Psoas muscle (tissue), 8 donors: Measurements from ENCODE around the gene GGTLC2. TPM values are rescaled to one million over a fixed set of nuclear protein-coding genes. Genes with fewer than 3 reads are reported as not detected.

Experiments
- ATAC-seq, 4 donors: fragments of 200-7000 bp; cut with Tn5 transposase; one replicate each; pipeline ENCODE4 v1.9.1; 2020; ENCODE audit warnings: moderate library complexity in 3 of 4, mild to moderate bottlenecking in 2 of 4
- DNase-seq, 2 donors: peaks; one replicate each; pipeline ENCODE4 v3.0.0-alpha.2; 2020
- H3K27ac ChIP-seq: fragments of 200-600 bp; one replicate; pipeline ENCODE4 v1.8.0; 2022
- H3K27me3 ChIP-seq, 3 donors: fragments of 200-600 bp in 1 of 3; one replicate each; pipeline versions ENCODE4 v1.6.1 to v1.8.0; 2013 to 2022; ENCODE audit warnings: low read length in 2 of 3, mild to moderate bottlenecking in 2 of 3, moderate library complexity in 1 of 3; ENCODE audit not compliant: insufficient read depth in 3 of 3
- H3K36me3 ChIP-seq, 2 donors: fragments of 200-600 bp in 1 of 2; one replicate each; pipeline versions ENCODE4 v1.6.1 to v1.8.0; 2013 to 2022; ENCODE audit warnings: low read depth in 1 of 2, mild to moderate bottlenecking in 1 of 2, moderate library complexity in 1 of 2; ENCODE audit not compliant: insufficient read depth in 1 of 2
- H3K4me1 ChIP-seq: fragments of 200-600 bp; one replicate; pipeline ENCODE4 v1.8.0; 2022
- H3K4me3 ChIP-seq: fragments of 200-600 bp; one replicate; pipeline ENCODE4 v1.8.0; 2022; ENCODE audit warnings: mild to moderate bottlenecking
- H3K9me3 ChIP-seq: fragments of 200-600 bp; one replicate; pipeline ENCODE4 v1.8.0; 2022
- CTCF ChIP-seq: fragments of 200-600 bp; IDR thresholded peaks from one replicate; pipeline ENCODE4 v1.8.0; 2022; ENCODE audit warnings: antibody characterized with exemption
- WGBS, 3 donors: extraction: QIAGEN DNeasy Blood & Tissue Kit; methylation state at CpG; one replicate each; pipeline versions ENCODE4 v1.1.6 to v1.1.7; 2013; 5-methylcytosine and 5-hydroxymethylcytosine counted together
- intact Hi-C, 2 donors: fragments of 100-400 bp; cut with DNase I; formaldehyde crosslinking; loops; one replicate each; pipeline versions ENCODE4 v1.11.0 to v1.14.2; 2022
- polyA plus RNA-seq, 3 donors: library from polyadenylated mRNA; stranded (reverse); fragments of 200-250 nt; gene quantifications; one replicate each; pipeline ENCODE4 v1.2.3, GENCODE V29; 2013
- total RNA-seq, 4 donors: library from RNA; stranded (reverse); fragmentation: NEBNext Ultra II Directional in 2 of 4; extraction: Animal tissue kit (Norgen Biotek cat#: 25700) in 2 of 4; gene quantifications; one replicate each; pipeline versions ENCODE4 v1.2.1 to v1.2.4, GENCODE V29; 2021 to 2023
- donor health status: healthy with polysubstance abuse.
- donor health status: DM: no; HTN: no; CAD: no; lungs with moderate emphysema.
- donor health status: Bipolar disorder and iron deficiency.
- donor health status: healthy.
- donor health status: DM: yes; HTN: yes; CAD: no.
- donor health status: DM: no; HTN: no; CAD: no.
- donor health status: DM: no; HTN: no; CAD: no.
- donor health status: DM: yes; HTN: yes; CAD: no.

The GGTLC2 gene
- total and polyA plus RNA-seq, 7 donors: not detected

GRCh38 chr22:22692707-22693530 lies 48.5 kb downstream of the GGTLC2 start:
- TF ChIP-seq CTCF: no peak
- 40 to 42% (median 42%) methylated on average over 8 of the region's 8 CpGs for WGBS, 3 donors

GRCh38 chr22:22693531-22693884 lies 49.1 kb downstream of the GGTLC2 start:
- no peak overlapping the region for H3K4me3 ChIP-seq
- no peak for ATAC-seq
- no peak overlapping the region for H3K27ac ChIP-seq
- no peak for TF ChIP-seq CTCF
- H3K36me3 ChIP-seq: no peaks in the 10 kb centered on the region
- peaks cover 0 to 4% (median 0%) of the 10 kb centered on the region in 3 donors for H3K27me3 ChIP-seq
- no peaks in the 10 kb centered on the region for H3K9me3 ChIP-seq
- intact Hi-C loops: loop anchor here in 1 of 2 donors (10.0 kb wide), 1 partner anchor 61 kb away; no protein-coding TSS in a partner anchor
- DNase-seq: no peak
- no peaks in the 10 kb centered on the region for H3K4me1 ChIP-seq
- WGBS, 3 donors: 76 to 88% (median 86%) methylated on average over 2 of the region's 2 CpGs

More at GRCh38 chr22:22692707-22693530, 48.5 kb downstream of the GGTLC2 start:
- peaks cover 0 to 4% (median 0%) of the 10 kb centered on the region in 3 donors for H3K27me3 ChIP-seq
- no peak overlapping the region for H3K4me3 ChIP-seq
- H3K36me3 ChIP-seq: no peaks in the 10 kb centered on the region
- no peaks in the 10 kb centered on the region for H3K4me1 ChIP-seq
- intact Hi-C loops: loop anchor here in 1 of 2 donors (10.0 kb wide), 1 partner anchor 62 kb away; no protein-coding TSS in a partner anchor
- DNase-seq: no peak
- H3K27ac ChIP-seq: no peak overlapping the region
- no peaks in the 10 kb centered on the region for H3K9me3 ChIP-seq
- no peak for ATAC-seq

- ATAC-seq: no peak
- WGBS, 3 donors: 80 to 85% (median 82%) methylated on average over 1 of the region's 1 CpG
- intact Hi-C loops: loop anchor here in 1 of 2 donors (10.0 kb wide), 1 partner anchor 61 kb away; no protein-coding TSS in a partner anchor
- no peaks in the 10 kb centered on the region for H3K4me1 ChIP-seq
- H3K4me3 ChIP-seq: no peak overlapping the region
- H3K27ac ChIP-seq: no peak overlapping the region
- H3K9me3 ChIP-seq: no peaks in the 10 kb centered on the region
- H3K36me3 ChIP-seq: no peaks in the 10 kb centered on the region
- DNase-seq: no peak
- peaks cover 0 to 4% (median 0%) of the 10 kb centered on the region in 3 donors for H3K27me3 ChIP-seq
- no peak for TF ChIP-seq CTCF
Measured at GRCh38 chr22:22694106-22694505, 49.7 kb downstream of the GGTLC2 start.

GRCh38 chr22:22696104-22696503 lies 51.7 kb downstream of the GGTLC2 start:
- WGBS, 3 donors: 78 to 83% (median 82%) methylated on average over 5 of the region's 5 CpGs
- Histone ChIP-seq H3K4me3 (no peak overlapping the region), H3K36me3 (no peaks in the 10 kb centered on the region)

More at GRCh38 chr22:22696104-22696503, 51.7 kb downstream of the GGTLC2 start:
- ATAC-seq (no peak), DNase-seq (no peak)
- Histone ChIP-seq H3K4me1 (no peaks in the 10 kb centered on the region), H3K9me3 (no peaks in the 10 kb centered on the region), H3K27ac (no peak overlapping the region), H3K27me3 (peaks cover 0 to 4% (median 0%) of the 10 kb centered on the region in 3 donors)
- no peak for TF ChIP-seq CTCF
- intact Hi-C loops: loop anchor here in 1 of 2 donors (10.0 kb wide), 1 partner anchor 59 kb away; no protein-coding TSS in a partner anchor

Other genes with a start within 250 kb of the GGTLC2 start
- gene ZNF280B, start 135.9 kb upstream of the GGTLC2 start, total RNA-seq: under 1 TPM; 0.10 to 0.54 (median 0.29) TPM
- under 1 TPM; 0.06 to 0.23 (median 0.09) TPM for gene ZNF280B, start 135.9 kb upstream of the GGTLC2 start, polyA plus RNA-seq
- gene ZNF280A, start 124.3 kb upstream of the GGTLC2 start, total RNA-seq: not detected
- gene ZNF280A, start 124.3 kb upstream of the GGTLC2 start, polyA plus RNA-seq: not detected
- not detected for gene PRAME, start 85.3 kb upstream of the GGTLC2 start, total RNA-seq
- gene PRAME, start 85.3 kb upstream of the GGTLC2 start, polyA plus RNA-seq: under 1 TPM in 1 of 3 donors, not detected in 2; 0.03 TPM
- gene IGLL5, start 243.2 kb downstream of the GGTLC2 start, total RNA-seq: under 1 TPM in 2 of 4 donors, not detected in 2; 0.45 to 0.50 TPM
- gene IGLL5, start 243.2 kb downstream of the GGTLC2 start, polyA plus RNA-seq: under 1 TPM in 1 of 3 donors, not detected in 2; 0.06 TPM